Activated T-cell treated with anti-CD3 and anti-CD28 coated beads for 4 hours (primary cell): ENCODE measurements around the gene NLE1.
A peak's percentile ranks its signal among the peaks of the same experiment; 100 is the strongest.
"Not testable (repeated sequence)": the region's sequence is repeated elsewhere in the genome, so short reads cannot be mapped to it uniquely, and the experiment has no call there.

Experiments used
- DNase-seq: peaks from one replicate; pipeline ENCODE4 v3.0.0-alpha.2; 2020

The NLE1 gene

DNA sequence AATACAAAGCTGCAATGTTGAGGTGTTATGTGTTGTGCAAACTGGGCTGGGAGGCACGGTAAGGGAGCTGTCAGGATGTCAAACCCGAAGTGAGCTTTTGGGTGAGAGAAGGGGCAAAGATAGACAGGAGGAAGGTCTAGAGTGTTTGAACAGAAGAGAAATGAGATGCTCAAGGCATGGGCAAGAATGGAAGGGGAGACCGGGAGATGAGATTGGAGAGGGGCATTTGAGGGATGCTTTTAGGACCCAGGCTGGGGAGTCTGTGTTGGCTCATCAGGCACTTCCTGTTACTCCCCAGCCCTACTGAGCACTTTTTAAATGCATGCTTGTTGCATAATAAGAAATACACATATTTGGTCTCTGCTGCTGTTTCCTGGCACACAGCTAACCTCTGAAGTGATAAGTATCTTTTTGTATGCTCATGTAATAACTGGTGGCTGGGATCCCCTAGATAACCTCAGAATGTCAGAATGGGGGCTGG lies 19.2 kb upstream of the NLE1 start:
- DNase-seq: no peak

DNA sequence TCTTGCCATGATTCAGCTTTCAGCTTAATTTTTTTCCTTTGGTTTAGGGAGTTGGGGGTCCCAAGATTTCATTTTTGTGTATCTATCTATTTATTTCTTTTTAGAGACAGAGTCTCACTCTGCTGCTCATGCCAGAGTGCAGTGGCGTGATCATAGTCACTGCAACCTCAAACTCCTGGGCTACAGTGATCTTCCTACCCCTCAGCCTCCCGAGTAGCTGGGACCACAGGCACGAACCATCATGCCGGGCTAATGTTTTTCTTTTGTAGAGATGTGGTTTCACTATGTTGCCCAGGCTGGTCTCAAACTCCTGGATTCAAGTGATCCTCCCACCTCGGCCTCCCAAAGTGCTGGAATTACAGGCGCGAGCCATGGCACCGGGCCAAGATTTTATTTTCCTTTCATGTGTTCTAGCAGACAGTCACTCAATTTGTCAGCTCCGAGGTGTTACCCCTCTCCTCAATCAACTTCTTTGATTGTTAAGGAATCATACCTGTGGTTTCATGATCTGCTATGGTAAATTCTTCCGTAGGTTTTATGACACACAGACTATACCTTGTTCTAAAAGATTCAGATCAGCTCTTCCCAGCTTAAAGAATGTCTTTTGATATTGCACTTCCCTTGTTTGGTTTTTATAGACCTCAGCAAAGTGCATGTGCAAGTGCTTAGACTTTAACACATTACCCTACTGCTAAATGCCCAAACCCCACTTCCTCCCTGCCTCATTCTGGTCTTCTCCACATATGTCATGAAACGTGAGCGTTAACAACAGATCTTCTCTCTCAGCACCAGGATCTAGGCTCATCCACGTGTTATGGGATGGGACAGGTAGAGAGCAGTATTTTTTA lies 18.5 kb upstream of the NLE1 start:
- DNase-seq: peak; percentile 26

DNA sequence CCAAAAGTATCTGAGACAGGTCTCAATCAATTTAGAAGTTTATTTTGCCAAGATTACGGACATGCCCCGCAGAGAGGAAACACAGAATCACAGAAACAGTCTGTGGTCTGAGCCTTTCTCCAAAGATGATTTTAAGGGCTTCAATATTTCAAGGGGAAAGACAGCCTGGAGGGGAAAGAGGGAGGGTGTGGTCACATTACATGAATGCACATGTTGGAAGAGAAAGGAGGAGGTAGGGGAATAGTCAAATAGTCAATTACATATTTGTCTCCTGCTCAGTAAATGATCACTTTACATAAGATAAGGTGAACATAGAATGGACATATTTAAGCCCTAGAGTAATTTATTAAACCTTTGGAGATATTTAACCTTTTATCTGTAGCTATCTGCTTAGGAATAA lies 17.8 kb upstream of the NLE1 start:
- DNase-seq: no peak

DNA sequence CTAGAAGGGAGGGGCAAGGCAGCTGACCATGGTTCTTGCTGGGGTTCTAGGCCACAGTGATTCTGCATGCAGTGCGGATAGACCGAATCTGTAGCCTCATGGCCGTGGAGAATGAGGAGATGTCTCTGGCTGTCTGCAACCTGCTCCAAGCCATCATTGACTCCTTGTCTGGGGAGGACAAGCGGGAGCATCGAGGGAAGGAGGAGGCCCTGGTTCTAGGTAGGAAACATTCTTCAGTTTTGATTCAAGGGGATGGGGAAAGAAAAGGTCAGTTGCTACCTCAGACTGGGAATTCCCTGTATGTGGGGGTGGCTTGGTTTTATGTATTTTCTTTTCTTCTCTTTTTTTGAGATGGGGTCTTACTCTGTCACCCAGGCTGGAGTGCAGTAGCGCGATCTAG lies 13.1 kb upstream of the NLE1 start:
- DNase-seq: no peak

DNA sequence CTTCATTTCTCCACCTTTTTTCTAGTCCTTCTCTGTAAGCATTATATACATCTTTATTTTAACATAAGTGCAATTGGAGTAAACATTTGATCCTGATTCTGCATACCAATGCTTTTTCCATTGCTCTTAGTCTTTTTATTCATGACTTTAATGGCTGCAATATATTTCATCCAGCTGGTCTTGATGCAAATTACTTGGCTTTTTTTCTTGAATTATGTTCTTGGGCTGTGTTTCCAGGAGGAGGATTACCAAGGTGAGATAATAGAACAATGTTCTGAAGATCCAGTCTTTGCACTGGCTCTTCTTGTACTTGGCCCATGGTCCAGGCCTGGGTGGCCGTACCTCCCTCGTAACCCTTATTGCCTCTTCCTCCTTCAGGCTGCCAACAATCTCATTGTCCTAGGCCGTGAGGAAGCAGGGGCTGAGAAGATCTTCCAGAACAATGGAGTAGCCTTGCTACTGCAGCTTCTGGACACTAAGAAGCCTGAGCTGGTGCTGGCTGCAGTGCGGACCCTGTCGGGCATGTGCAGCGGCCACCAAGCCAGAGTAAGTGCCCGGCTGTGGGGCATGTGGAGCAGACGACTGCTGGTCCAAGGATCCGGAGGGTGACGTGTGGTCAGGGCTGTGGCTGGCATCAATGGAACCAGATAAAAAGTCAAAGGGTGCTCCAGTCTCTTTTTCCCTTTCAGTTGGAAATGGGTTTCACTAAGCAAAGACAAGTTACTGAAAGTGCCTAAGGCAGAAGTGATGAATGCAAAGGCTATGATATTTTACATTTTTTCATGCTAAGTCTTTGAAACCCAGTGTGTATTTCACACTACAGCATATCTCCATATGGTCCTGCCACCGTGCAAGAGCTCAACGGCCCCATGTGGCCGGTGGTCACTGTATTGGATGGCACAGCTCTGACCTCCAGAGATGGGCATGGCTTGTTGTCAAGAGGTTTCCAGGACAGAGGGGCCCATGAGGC lies 12.4 kb upstream of the NLE1 start:
- no peak for DNase-seq

DNA sequence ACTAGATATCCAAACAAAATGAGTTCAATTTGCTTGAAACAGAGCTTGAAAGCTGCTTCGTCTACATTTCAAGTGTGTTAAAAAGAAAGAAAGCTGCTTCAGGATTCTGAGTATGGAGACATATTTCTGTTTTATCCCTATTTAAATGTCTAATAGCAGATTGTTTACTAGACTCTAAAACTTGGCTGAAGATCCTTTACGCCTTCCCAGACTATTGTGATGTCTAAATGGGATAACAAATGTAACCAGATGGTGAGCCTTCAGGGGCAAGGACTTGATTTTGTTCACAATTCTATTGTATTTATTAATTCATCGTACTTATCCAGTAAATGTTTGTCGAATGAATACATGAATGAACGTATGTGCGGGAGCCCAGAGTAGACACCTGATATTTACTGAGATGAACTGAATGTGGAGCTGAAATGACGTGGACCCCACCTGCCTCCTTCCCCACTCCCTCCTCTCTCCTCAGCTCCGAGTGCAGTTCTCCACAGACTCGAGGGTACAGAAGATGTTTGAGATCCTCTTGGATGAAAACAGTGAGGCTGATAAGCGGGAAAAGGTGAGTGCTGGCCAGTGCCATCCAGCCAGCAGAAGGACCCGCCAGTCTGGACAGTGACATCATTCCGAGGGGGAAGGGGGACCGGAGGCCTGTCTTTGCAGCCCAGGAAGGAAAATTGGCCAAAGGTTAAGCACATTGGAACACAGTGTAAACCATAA lies 10.5 kb upstream of the NLE1 start:
- DNase-seq: no peak

DNA sequence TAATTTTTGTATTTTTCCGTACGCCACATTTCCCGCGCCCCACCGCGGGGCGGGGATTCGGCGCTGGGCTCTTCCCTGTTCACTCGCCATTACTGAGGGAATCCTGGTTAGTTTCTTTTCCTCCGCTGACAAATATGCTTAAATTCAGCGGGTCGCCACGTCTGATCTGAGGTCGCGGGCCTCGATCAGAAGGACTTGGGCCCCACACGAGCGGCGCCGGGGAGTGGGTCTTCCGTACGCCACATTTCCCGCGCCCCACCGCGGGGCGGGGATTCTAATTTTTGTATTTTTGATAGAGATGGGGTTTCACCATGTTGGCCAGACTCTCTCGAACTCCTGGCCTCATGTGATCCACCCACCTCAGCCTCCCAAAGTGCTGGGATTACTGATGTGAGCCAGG lies 9.0 kb upstream of the NLE1 start:
- DNase-seq: not testable (repeated sequence)

DNA sequence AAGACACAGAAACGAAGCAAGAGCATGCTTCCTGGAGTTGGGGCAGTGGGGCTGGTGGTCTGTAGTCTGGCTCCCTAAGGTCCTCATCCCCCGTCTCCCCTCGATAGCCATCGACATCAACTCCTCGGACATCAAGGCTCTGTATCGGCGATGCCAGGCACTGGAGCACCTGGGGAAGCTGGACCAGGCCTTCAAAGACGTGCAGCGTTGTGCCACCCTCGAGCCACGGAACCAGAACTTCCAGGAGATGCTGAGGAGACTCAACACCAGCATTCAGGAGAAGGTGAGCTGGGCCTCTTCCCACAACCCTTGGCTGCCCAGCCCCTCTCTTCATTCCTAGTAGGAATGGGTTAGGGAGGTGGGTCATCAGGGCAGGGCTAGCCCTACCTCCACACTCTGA lies 7.8 kb upstream of the NLE1 start:
- no peak for DNase-seq

DNA sequence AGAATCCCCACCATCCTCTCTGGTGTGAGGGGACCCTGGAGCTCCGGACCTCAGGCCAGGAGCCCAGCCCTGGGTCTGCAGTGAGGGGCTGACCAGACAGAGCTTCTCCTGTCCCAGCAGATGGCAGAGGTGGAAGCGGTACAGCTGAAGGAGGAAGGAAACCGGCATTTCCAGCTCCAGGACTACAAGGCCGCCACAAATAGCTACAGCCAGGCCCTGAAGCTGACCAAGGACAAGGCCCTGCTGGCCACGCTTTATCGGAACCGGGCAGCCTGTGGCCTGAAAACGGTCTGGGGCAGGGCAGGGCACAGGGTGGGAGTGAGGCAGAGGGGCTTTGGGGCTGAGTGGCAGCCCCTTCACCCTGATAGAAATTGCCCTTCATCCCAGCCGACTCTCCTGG lies 6.0 kb upstream of the NLE1 start:
- no peak for DNase-seq

DNA sequence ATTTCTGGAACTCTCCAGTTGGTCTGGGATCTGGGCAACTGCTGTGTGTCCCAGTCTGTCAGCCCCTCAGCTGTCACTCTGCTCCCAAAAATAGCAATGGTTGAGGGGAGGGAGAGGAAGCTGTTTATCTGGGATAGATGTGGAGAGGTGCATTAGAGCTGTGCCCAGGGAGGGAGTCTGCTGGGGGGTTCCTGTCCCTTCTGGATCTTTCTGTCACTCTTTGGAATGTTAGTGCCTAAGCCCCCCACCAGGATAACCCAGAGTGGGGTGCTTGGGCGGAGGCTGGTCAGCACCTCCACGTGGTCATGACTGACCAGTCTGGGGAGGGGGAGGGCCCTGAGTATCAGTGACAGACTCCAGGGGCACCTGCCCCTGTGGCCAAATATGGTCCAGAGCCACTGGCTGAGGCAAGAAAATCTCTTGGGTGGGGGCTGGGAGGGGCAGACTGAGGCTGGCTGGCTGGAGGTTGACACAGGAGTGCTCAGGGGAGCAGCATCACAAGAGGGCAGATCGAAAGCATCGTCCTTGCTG lies 5.3 kb upstream of the NLE1 start, which contains the start of gene UNC45B:
Gene UNC45B (plus strand): TSS at position 443 of the 531 bp plus-strand sequence. CDS start 447 bp downstream, outside the sequence.
- no peak for DNase-seq

DNA sequence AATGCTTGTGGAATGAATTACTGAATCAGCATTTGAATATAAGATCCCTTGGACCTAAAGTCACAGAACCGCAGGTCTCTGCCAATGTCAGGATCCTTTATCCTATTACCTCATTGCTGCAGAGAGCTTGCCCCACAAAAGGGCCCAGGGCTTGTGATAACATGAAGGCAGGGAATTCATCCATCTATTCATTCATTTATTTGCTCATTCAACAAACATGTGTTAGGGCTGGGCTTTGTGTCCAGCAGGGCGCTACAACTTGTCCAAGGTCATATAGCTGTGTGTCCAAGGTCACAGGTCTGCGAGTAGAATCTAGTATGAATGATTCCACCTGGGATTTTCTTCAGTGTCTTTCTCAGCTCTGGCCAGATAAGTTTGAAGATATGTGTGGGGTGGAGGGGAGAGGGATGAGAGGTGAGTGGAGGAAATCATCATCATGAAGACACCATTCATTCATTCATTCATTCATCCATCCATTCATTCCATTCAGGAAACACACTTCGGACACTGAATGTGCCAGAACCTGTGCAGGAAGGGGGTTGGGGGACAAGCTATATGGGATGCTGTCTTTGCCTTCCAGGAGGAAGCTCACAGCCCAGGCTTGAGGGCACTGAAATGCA lies 4.2 kb upstream of the NLE1 start:
- no peak for DNase-seq

DNA sequence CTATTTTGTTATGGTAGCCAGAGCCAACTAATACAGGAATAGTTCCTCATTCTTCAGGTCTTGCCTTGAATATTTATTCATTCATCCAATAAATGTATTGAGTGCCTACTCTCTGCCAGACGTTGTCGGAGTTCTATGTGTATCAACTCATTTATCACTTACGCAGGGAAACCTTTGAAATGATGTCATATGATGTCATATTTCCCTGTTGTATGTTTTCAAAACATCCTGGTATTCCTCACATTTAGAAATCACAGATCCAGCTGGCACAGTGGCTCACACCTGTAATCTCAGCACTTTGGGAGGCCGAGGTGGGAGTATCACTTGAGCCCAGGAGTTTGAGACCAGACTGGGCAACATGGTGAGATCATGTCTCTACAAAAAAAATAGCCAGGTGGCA lies 2.7 kb upstream of the NLE1 start:
- DNase-seq: no peak

DNA sequence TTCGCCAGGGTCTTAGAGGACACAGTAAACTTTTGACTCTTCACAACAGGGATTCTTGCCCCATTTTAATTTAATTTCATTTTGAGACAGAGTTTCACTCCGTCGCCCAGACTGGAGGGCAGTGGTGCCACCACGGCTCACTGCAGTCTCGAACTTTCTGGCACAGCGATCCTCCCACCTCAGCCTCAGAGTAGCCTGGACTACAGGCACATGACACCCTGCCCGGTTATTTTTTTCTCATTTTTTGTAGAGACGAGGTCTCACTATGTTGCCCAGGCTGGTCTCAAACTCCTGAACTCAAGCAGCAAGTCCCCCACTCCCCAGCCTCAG lies 329 bp upstream of the NLE1 start:
- DNase-seq: no peak

DNA sequence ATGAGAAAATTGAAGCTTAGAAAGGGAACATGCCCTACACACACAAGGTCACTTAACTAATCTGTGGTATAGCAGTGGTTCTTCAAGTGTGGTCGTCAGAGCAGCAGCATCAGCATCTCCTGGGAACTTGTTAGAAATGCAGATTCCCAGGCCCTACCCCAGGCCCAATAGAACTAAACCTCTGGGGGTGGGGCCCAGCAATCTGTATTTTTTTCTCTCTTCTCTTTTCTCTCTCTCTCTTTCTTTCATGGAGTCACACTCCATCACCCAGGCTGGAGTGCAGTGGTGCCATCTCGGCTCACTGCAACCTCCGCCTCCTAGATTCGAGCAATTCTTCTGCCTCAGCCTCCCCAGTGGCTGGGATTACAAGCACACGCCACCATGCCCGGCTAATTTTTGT lies 3.9 kb downstream of the NLE1 start:
- DNase-seq: no peak

DNA sequence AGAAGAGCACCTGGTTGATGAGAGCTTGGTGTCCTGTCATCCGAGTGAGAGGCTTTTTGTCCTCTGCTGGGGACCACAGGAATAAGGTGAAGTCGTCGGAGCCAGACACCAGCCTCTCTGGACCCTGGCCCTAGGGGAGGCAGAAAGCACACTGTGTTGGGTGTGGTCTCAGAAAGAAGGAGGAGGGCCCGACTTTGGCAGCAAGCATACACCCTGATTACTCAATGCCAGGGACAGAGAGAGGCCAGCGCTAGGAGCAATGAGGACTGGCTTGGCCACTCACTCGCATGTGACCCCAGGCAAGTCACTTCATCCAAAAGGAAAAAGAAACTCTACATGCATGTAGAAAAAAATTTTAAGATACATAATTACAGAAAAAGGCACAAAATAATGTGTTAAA lies 6.8 kb downstream of the NLE1 start:
- DNase-seq: no peak

DNA sequence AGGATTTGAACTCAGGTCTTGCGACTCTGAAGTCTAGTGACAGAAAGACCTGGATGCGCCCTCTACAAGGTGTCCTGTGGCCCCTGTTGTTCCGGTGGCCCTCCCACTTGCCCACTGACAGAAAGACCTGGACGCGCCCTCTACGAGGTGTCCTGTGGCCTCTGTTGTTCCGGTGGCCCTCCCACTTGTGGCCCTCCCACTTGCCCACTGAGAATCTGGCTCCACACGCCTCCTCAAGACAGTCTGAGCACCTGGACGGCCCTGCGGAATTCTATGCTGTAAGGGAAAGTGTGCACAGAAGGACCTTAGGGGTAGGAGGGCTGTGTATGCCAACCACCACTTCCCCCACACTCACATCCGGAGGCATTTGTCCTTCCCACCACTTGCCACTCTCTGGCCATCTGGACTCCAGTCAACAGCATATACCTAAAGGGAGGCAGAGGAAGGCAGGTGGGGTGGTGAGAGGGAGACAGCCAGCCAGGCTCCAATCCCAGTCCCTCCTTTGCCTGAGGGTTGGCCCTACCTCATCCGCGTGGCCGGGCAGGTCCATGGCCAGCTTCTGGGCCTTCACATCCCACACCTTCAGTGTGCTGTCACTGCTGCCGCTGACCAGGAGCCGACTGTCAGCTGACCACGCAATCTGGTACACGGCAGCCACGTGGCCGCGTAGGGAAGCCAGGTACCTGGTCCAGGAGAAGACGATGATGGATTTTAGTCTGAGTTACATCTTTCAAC lies 9.1 kb downstream of the NLE1 start:
- DNase-seq: no peak

DNA sequence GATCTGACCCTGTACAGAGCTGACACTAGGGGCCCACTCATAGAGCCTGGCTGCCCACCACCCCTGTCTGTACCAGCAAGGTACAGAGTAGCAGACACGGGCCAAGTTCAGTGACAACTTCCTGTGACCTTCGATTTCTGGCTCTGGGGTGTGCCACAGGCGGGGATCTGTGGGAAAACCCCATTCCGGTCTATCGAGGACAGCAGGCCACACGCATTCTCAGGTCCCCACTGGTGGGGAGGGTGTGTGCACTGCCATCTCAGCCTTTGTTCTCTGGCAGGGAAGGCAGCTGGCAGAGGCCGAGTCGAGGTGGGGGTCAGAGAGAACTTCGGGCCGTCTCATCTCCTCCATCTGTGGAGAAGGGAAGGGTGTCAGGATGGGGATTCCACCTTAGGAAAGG lies 10.0 kb downstream of the NLE1 start:
- DNase-seq: no peak

DNA sequence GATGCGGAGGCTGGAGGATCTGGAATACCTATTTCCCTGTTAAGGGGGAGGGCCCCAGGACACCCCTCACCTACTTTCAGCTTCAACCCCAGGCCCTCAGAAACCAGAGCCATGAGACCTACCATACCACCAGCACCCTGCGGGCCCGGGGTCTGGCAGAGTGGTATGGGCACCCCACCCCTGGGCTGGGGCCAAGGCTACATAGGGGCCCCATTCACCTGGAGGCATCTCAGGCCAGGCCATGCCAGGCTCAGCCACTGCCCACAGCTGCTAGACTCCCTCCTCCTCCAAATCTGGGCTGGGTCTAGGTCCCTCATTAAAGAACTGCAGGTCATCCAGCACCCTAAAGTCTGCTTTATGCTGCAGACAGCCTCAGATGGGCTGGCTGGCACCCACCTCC lies 11.7 kb downstream of the NLE1 start:
- DNase-seq: no peak

DNA sequence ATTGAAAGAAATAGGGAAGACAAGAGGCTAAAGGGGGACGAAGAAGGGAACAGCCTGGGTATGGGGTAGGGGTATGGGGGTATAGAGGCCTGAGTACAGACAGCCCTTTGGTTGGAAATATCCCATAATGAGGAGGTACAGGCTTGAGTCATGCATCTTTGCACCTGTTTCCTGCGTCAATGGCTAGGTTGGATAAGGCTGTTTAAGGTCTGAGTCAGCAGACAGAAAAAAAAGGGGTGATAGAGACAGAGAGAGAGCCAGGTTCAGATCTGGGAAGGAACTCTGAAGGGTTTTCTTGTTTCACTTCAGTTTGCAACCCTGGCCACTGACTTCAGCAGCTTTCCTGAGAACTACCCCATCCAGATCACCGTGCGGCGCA lies 12.1 kb downstream of the NLE1 start:
- no peak for DNase-seq

DNA sequence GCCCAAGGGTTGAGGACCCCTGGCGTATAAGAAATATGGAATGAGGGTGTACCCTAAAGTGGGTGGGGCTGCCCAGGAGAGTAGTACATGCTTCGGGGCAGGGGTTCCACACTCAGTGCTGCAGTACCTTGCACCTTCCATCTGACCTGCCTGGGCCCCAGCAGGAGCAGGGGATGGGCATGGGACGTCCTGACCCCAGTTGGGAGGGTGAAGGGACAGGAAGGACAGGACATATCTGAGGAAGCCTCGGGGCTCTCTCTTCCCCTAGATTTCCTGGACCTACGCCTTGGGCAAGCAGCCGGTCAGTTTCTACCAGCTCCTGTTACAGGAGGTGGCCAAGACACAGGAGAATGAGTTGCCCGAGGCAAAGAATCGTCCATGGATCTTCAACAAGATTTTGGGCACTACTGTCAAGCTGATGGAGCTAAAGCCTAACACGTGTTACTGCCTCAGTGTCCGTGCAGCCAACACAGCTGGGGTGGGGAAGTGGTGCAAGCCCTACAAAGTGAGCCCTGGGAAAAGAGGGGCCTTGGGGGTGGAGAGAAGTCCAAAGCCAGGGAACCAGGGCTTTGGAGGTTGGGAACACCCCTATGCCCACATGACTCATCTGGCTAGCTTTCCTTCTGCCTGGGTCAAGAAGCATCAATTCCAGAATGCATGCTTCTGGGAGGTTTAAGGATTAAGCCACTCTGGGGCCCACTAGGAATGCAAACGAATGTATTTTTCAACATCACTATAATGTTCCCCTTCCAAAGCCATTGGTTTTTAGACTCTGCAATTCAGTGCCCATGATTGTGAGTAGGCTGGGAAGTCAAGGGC lies 12.7 kb downstream of the NLE1 start:
- DNase-seq: no peak
